Adrenal gland (tissue), 19 donors: ENCODE data around the gene NOS2. TPM values are rescaled to one million over a fixed set of nuclear protein-coding genes. Genes with fewer than 3 reads are reported as not detected.
"Not testable (repeated sequence)": the region's sequence is repeated elsewhere in the genome, so short reads cannot be mapped to it uniquely, and the experiment has no call there.

Experiments used
- DNase-seq, 7 donors: peaks; one replicate each; pipeline ENCODE4 v3.0.0-alpha.2; 2019 to 2020
- H3K27ac ChIP-seq, 5 donors: fragments of 200-600 bp; sonication (generic) in 4 of 5; 1 replicate in 3 of 5; 2 replicates in 2 of 5; pipeline versions ENCODE4 v1.5.1 to v1.8.0; 2016 to 2020; ENCODE audit warnings: mild to moderate bottlenecking in 1 of 5
- H3K27me3 ChIP-seq: fragments of 200-600 bp; 2 replicates; pipeline ENCODE4 v1.8.0; 2021
- H3K36me3 ChIP-seq, 2 donors: fragments of 200-600 bp; replicated peaks in 1 of 2; 1 replicate in 1 of 2; 2 replicates in 1 of 2; pipeline versions ENCODE4 v1.5.1 to v1.8.0; 2018 to 2022
- H3K4me1 ChIP-seq, 2 donors: fragments of 200-600 bp; replicated peaks in 1 of 2; 1 replicate in 1 of 2; 2 replicates in 1 of 2; pipeline versions ENCODE4 v1.5.1 to v1.8.0; 2018 to 2021
- H3K4me3 ChIP-seq, 4 donors: fragments of 200-600 bp; sonication (generic) in 3 of 4; one replicate each; pipeline ENCODE4 v1.5.1; 2016 to 2018
- H3K9me3 ChIP-seq, 3 donors: fragments of 200-600 bp; sonication (generic) in 1 of 3; replicated peaks in 1 of 3; 1 replicate in 2 of 3; 2 replicates in 1 of 3; pipeline versions ENCODE4 v1.5.1 to v1.8.0; 2016 to 2021
- POLR2A ChIP-seq, 2 donors: fragments of 450-650 bp; IDR thresholded peaks; one replicate each; pipeline ENCODE4 v1.6.1; 2017; ENCODE audit warnings: antibody characterized with exemption in 2 of 2, mild to moderate bottlenecking in 2 of 2, moderate library complexity in 1 of 2
- WGBS, 4 donors: extraction: QIAGEN DNeasy Blood & Tissue Kit in 2 of 4; methylation state at CpG; one replicate each; pipeline versions ENCODE4 v1.1.5 to v1.1.7; 2013 to 2017; 5-methylcytosine and 5-hydroxymethylcytosine counted together
- intact Hi-C, 2 donors: fragments of 100-400 bp; cut with DNase I; formaldehyde crosslinking; loops; one replicate each; pipeline versions ENCODE4 v1.14.1 to v1.15.0; 2022 to 2023
- long read RNA-seq, 10 donors: library from polyadenylated mRNA in 3 of 10; unstranded in 2 of 10; stranded (forward) in 1 of 10; transcript quantifications; one replicate each; pipeline ENCODE4 v2.0.0 and lab custom pipeline, GENCODE V29; 2021 to 2026
- polyA plus RNA-seq, 3 donors: library from polyadenylated mRNA; stranded (reverse); fragments of 200-250 nt in 2 of 3; fragments of 350-450 nt in 1 of 3; fragmentation: Illumina TruSeq in 1 of 3; extraction: RNeasy Lipid Tissue Mini Kit (QIAGEN cat#74804) in 1 of 3; gene quantifications; one replicate each; pipeline ENCODE4 v1.2.3, GENCODE V29; 2013 to 2014
- total RNA-seq, 9 donors: library from RNA; depleted of rRNA in 4 of 9; stranded (reverse); fragments of >200 nt in 4 of 9; fragments of 120-200 nt in 1 of 9; fragmentation: NEBNext Ultra II Directional in 1 of 9; extraction: Animal tissue kit (Norgen Biotek cat#: 25700) in 1 of 9; gene quantifications; one replicate each; pipeline versions ENCODE4 v1.1.0 to v1.2.4, GENCODE V29; 2013 to 2023
- TF ChIP-seq, protein P1 (sequence below), 6 experiments: fragments of 450-650 bp in 4 of 6; fragments of 200-600 bp in 2 of 6; sonication (generic) in 1 of 6; IDR thresholded peaks; 1 replicate in 5 of 6; 2 replicates in 1 of 6; pipeline versions ENCODE4 v1.5.1 to v1.8.0; 2016 to 2021; ENCODE audit warnings: antibody characterized with exemption in 6 of 6, mild to moderate bottlenecking in 2 of 6, moderate library complexity in 1 of 6
- donor health status: healthy with polysubstance abuse.
- donor health status: Bipolar disorder and iron deficiency.
- donor health status: DM: yes; HTN: yes; CAD: no.
- donor health status: DM: no; HTN: no; CAD: no.
- donor health status: DM: no; HTN: no; CAD: no.
- donor health status: DM: yes; HTN: yes; CAD: no.

NOS2 gene
- total RNA-seq (1 to 10 TPM in 3 of 9 donors, under 1 TPM in 6; 0.17 to 3.3 (median 0.69) TPM), polyA plus RNA-seq (1 to 10 TPM in 1 of 3 donors, under 1 TPM in 2; 0.48 to 1.0 (median 0.54) TPM)
- long read RNA-seq, donor 1 = 0 reads
- long read RNA-seq, donor 2 = 0 reads
- long read RNA-seq, donor 3 = 0 reads
- long read RNA-seq, donor 4 = 0 reads
- long read RNA-seq, donor 5, partial matches to known transcripts = 0 of 2 reads
- long read RNA-seq, donor 5, other reads (novel, unspliced or antisense) = 2 of 2 reads
- long read RNA-seq, donor 6 = 0 reads
- long read RNA-seq, donor 7 = 0 reads
- long read RNA-seq, donor 8 = 0 reads
- long read RNA-seq, donor 9 = 0 reads
- long read RNA-seq, donor 10 = 0 reads

DNA sequence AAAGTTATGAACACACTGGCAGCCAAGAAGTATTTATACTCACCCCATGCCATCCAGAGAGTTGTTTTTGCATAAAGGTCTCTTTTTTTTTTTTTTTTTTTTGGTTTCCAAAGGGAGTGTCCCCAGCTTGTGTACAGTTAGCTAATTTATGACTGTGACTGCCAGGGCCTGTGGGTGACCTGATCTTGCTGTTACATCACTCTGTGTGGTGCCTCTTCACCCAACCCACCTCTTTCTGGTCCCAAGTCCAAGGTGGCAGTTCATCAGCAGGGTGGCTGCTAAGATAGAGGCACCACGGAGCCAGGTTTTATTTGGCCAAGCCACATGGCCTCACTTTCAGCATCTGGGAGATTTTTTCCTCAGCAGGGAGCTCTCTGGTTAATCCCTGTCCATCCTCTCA is at the start of gene NOS2:
Gene NOS2, minus strand, starts transcription at position 8 of the 400 bp plus-strand sequence. CDS start 1,720 bp downstream, outside the sequence.
- Histone ChIP-seq H3K4me1 (no peaks in the 10 kb centered on the region), H3K36me3 (no peaks in the 10 kb centered on the region), H3K27me3 (no peaks in the 10 kb centered on the region), H3K4me3 (no peak within 1 kb of the TSS), H3K27ac (no peak within 1 kb of the TSS), H3K9me3 (no peaks in the 10 kb centered on the region)
- intact Hi-C loops = loop anchor here (10.0 kb wide), 1 partner anchor 454 kb away; no protein-coding TSS in a partner anchor
- WGBS, 4 donors = 50 to 71% (median 58%) methylated on average over 1 of the region's 1 CpG
- TF ChIP-seq, protein P1, sequence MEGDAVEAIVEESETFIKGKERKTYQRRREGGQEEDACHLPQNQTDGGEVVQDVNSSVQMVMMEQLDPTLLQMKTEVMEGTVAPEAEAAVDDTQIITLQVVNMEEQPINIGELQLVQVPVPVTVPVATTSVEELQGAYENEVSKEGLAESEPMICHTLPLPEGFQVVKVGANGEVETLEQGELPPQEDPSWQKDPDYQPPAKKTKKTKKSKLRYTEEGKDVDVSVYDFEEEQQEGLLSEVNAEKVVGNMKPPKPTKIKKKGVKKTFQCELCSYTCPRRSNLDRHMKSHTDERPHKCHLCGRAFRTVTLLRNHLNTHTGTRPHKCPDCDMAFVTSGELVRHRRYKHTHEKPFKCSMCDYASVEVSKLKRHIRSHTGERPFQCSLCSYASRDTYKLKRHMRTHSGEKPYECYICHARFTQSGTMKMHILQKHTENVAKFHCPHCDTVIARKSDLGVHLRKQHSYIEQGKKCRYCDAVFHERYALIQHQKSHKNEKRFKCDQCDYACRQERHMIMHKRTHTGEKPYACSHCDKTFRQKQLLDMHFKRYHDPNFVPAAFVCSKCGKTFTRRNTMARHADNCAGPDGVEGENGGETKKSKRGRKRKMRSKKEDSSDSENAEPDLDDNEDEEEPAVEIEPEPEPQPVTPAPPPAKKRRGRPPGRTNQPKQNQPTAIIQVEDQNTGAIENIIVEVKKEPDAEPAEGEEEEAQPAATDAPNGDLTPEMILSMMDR (IDR thresholded peaks at IDR 0.05) = no peak
- no peak for TF ChIP-seq POLR2A (IDR thresholded peaks at IDR 0.05)
- DNase-seq = no peak

DNA sequence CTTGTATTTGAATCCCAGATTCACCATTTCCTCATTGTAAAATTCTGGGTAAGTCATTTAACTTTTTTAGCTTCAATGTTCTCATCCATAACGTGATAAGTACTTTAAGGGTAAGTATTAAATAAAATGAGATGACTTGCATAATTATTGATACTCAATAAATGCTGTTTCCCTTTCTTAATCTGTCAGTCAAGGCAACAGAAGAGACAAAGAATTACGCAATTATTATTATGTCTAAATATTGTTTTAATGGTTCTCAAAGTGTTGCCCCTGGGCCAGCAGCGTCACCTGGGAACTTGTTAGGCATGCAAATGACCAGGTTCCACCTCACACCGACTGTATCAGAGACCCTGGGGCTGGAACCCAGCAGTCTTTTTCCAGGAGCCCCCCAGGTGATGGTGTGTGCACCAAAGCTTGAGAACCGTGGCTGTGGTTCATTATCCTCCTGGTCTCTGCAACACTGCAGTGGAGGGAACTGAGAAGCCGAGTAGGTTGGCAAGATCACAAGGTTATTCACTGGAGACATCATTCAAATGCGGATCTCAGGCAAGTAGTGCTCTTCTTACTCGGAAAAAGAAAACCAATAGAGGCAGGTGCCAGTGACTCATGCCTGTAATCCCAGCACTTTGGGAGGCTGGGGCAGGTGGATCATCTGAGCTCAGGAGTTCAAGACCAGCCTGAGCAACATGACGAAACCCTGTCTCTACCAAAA is 49.3 kb upstream of the NOS2 start:
- H3K9me3 ChIP-seq = no peaks in the 10 kb centered on the region
- TF ChIP-seq POLR2A (IDR thresholded peaks at IDR 0.05) = no peak
- TF ChIP-seq, protein P1 (IDR thresholded peaks at IDR 0.05) = no peak
- H3K27me3 ChIP-seq = no peaks in the 10 kb centered on the region
- WGBS, 4 donors = 64 to 71% (median 66%) methylated on average over 9 of the region's 9 CpGs
- no peaks in the 10 kb centered on the region for H3K4me1 ChIP-seq
- DNase-seq = peak in 1 of 7 donors; percentile 5
- H3K4me3 ChIP-seq = no peak overlapping the region
- H3K36me3 ChIP-seq = no peaks in the 10 kb centered on the region
- no peak overlapping the region for H3K27ac ChIP-seq
- intact Hi-C loops = loop anchor here in 1 of 2 donors (10.0 kb wide), 1 partner anchor 185 kb away; no protein-coding TSS in a partner anchor

DNA sequence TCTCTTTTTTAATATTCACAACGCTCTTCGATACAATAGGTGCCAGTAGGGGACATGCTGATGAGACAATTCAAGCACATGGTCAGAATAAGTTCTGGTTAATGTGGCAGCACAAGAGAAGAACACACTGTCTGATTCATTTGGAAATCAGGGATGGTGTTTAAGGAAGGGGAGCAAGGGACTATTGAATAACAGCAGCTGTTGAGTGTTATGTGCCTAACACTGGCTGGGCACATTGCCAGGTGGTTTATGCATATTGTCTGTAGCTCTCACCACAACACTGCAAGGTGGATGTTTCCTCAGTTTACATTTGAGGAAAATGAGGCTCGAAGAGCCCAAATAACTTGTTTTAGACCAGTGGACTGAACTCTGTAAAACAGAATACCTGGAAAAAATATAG is 48.6 kb upstream of the NOS2 start:
- no peak for DNase-seq
- Histone ChIP-seq H3K4me1 (no peaks in the 10 kb centered on the region), H3K36me3 (no peaks in the 10 kb centered on the region), H3K9me3 (no peaks in the 10 kb centered on the region), H3K4me3 (no peak overlapping the region), H3K27ac (no peak overlapping the region), H3K27me3 (no peaks in the 10 kb centered on the region)
- WGBS, 4 donors = 89 to 95% (median 93%) methylated on average over 3 of the region's 3 CpGs
- intact Hi-C loops = no loop called here
- TF ChIP-seq POLR2A (IDR thresholded peaks at IDR 0.05) = no peak
- TF ChIP-seq, protein P1 (IDR thresholded peaks at IDR 0.05) = no peak

DNA sequence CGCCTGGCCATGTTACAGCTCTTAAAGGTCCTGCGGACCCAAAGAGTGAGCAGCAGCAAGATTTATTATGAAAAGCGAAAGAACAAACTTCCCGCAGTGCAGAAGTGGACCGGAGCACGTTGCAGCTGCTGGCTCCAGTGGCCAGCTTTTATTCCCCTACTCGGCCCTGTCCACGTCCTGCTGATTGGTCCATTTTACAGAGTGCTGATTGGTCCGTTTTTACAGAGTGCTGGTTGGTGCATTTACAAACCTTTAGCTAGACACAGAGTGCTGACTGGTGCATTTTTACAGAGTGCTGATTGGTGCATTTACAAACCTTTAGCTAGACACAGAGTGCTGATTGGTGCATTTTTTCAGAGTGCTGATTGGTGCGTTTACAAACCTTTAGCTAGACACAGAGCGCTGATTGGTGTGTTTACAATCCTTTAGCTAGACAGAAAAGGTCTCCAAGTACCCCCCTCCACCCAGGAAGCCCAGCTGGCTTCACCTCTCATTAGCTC is 46.5 kb upstream of the NOS2 start:
- H3K27ac ChIP-seq, H3K4me3 ChIP-seq, H3K4me1 ChIP-seq, H3K36me3 ChIP-seq, DNase-seq, intact Hi-C loops, H3K9me3 ChIP-seq, H3K27me3 ChIP-seq: not testable (repeated sequence)
- WGBS, 4 donors = 81 to 93% (median 89%) methylated on average over 10 to 11 of the region's 11 CpGs
